GM12878 (cell line): ENCODE measurements around the gene TNIP2. TPM values are rescaled to one million over a fixed set of nuclear protein-coding genes. Genes with fewer than 3 reads are reported as not detected.

ENCODE experiments used
- BRCA1 ChIP-seq: IDR thresholded peaks from 2 replicates; pipeline ENCODE4 v1.6.1; 2011; ENCODE audit warnings: low read depth, low read length, improper control_type of control experiment
- CREM ChIP-seq: IDR thresholded peaks from 2 replicates; pipeline ENCODE4 v1.6.1; 2014; ENCODE audit warnings: antibody characterized with exemption, low read depth
- KLF5 ChIP-seq: fragments of 450-650 bp; IDR thresholded peaks from 2 replicates; pipeline ENCODE4 v1.6.1; 2014; ENCODE audit warnings: mild to moderate bottlenecking; ENCODE audit not compliant: partially characterized antibody
- MYB ChIP-seq: fragments of 150-350 bp; IDR thresholded peaks from 2 replicates; pipeline ENCODE4 v1.6.1; 2014; ENCODE audit warnings: mild to moderate bottlenecking, low read depth, low read length, borderline replicate concordance
- NKRF ChIP-seq: fragments of 450-650 bp; conservative IDR thresholded peaks from 2 replicates; pipeline ENCODE4 v1.6.1; 2017; ENCODE audit warnings: mild to moderate bottlenecking, moderate library complexity
- PKNOX1 ChIP-seq: fragments of 450-650 bp; IDR thresholded peaks from 2 replicates; pipeline ENCODE4 v1.6.1; 2016; ENCODE audit warnings: mild to moderate bottlenecking
- SIN3A ChIP-seq: IDR thresholded peaks from 2 replicates; pipeline ENCODE4 v1.6.1; 2012; ENCODE audit warnings: low read depth, low read length, improper control_type of control experiment
- SPI1 ChIP-seq: IDR thresholded peaks from 2 replicates; pipeline ENCODE4 v1.6.1; 2011; ENCODE audit warnings: low read depth, mild to moderate bottlenecking, low read length, moderate library complexity, borderline replicate concordance; ENCODE audit not compliant: insufficient read depth
- ZNF384 ChIP-seq: IDR thresholded peaks from 2 replicates; pipeline ENCODE4 v1.6.1; 2012; ENCODE audit warnings: low read depth, mild to moderate bottlenecking, low read length, improper control_type of control experiment, borderline replicate concordance
- ZNF592 ChIP-seq: fragments of 450-650 bp; IDR thresholded peaks from 2 replicates; pipeline ENCODE4 v1.6.1; 2017; ENCODE audit warnings: mild to moderate bottlenecking, moderate library complexity
- polyA plus RNA-seq, 11 experiments: library from polyadenylated mRNA; depleted of rRNA in 4 of 11; unstranded in 6 of 11; stranded (reverse) in 5 of 11; fragments of >200 nt; fragmentation: Nextera tagmentation in 4 of 11; fragmentation: Illumina TruSeq in 1 of 11; extraction: Ambion mirVana in 4 of 11; extraction: Trizol in 1 of 11; gene quantifications; 1 replicate in 1 of 11; 2 replicates in 10 of 11; pipeline versions ENCODE4 v1.2.1 to v1.2.3, GENCODE V29; 2011 to 2016; ENCODE audit warnings: inconsistent platforms in 2 of 11, missing spikeins in 2 of 11, low read depth in 1 of 11
- total RNA-seq, 4 experiments: library from RNA; depleted of rRNA in 3 of 4; stranded (reverse); fragments of >200 nt in 3 of 4; fragmentation: Illumina TruSeq in 1 of 4; extraction: Trizol in 1 of 4; gene quantifications; 2 replicates each; pipeline versions ENCODE4 v1.2.1 to v1.2.3, GENCODE V29; 2013 to 2021
- TF ChIP-seq, protein P1 (sequence below): fragments of 450-650 bp; IDR thresholded peaks from 2 replicates; pipeline ENCODE4 v1.6.1; 2018; ENCODE audit warnings: mild to moderate bottlenecking, low read depth, moderate library complexity; ENCODE audit not compliant: partially characterized antibody
- TF ChIP-seq, protein P2 (sequence below): fragments of 450-650 bp; IDR thresholded peaks from 2 replicates; pipeline ENCODE4 v1.6.1; 2016; ENCODE audit warnings: mild to moderate bottlenecking, moderate library complexity, borderline replicate concordance
- TF ChIP-seq, protein P3 (sequence below): IDR thresholded peaks from 2 replicates; pipeline ENCODE4 v1.6.1; 2012; ENCODE audit warnings: low read depth, low read length, improper control_type of control experiment

Gene TNIP2
- total and polyA plus RNA-seq, 10 of the 15 experiments (the other 5 are each of a cell fraction or from before 2014, with no cell fraction given) = 1.4 to 64.9 (median 45.5) TPM

DNA sequence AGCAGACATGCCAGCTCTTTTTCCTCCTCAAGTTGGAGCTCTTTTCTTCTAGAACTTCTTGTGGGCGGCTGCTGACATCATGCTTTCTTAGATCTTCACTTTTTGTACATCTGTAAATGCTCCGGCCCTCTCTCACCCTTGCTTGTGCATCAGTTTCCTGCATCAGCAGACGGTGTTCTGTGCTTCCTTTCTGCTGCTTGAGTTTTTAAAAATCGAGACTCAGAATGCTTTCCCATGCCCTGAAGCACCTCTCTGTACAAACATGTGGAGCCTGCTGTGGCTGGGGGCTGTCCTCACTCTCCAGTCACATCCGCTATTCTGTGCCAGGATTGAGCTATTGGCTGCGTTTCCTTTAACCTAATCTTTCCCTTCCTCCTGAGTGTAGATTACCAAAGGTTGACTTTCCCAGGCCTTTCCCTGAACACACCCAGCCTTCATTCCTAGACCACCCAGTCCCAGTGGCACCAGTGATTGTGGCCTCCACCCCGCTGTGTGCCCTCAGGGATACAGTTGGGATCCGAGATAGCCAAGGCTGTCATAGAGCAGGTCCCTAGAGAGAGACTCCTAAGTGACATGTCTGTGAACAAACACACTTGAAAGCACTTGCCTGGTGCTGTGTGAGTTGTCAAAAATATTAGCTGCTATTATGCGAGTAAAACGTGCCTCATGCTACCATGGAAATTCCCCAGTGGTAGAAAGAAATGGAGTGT, 41.9 kb downstream of the TNIP2 start (continued):
- TF ChIP-seq PKNOX1 (no peak), MYB (no peak), CREM (peak; percentile 43; the same call in 1 of the 2 replicates), NKRF (no peak), KLF5 (no peak), SIN3A (no peak), ZNF592 (no peak), SPI1 (no peak), ZNF384 (no peak), BRCA1 (no peak)
- TF ChIP-seq, protein P1, sequence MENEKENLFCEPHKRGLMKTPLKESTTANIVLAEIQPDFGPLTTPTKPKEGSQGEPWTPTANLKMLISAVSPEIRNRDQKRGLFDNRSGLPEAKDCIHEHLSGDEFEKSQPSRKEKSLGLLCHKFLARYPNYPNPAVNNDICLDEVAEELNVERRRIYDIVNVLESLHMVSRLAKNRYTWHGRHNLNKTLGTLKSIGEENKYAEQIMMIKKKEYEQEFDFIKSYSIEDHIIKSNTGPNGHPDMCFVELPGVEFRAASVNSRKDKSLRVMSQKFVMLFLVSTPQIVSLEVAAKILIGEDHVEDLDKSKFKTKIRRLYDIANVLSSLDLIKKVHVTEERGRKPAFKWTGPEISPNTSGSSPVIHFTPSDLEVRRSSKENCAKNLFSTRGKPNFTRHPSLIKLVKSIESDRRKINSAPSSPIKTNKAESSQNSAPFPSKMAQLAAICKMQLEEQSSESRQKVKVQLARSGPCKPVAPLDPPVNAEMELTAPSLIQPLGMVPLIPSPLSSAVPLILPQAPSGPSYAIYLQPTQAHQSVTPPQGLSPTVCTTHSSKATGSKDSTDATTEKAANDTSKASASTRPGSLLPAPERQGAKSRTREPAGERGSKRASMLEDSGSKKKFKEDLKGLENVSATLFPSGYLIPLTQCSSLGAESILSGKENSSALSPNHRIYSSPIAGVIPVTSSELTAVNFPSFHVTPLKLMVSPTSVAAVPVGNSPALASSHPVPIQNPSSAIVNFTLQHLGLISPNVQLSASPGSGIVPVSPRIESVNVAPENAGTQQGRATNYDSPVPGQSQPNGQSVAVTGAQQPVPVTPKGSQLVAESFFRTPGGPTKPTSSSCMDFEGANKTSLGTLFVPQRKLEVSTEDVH = no peak
- TF ChIP-seq, protein P2, sequence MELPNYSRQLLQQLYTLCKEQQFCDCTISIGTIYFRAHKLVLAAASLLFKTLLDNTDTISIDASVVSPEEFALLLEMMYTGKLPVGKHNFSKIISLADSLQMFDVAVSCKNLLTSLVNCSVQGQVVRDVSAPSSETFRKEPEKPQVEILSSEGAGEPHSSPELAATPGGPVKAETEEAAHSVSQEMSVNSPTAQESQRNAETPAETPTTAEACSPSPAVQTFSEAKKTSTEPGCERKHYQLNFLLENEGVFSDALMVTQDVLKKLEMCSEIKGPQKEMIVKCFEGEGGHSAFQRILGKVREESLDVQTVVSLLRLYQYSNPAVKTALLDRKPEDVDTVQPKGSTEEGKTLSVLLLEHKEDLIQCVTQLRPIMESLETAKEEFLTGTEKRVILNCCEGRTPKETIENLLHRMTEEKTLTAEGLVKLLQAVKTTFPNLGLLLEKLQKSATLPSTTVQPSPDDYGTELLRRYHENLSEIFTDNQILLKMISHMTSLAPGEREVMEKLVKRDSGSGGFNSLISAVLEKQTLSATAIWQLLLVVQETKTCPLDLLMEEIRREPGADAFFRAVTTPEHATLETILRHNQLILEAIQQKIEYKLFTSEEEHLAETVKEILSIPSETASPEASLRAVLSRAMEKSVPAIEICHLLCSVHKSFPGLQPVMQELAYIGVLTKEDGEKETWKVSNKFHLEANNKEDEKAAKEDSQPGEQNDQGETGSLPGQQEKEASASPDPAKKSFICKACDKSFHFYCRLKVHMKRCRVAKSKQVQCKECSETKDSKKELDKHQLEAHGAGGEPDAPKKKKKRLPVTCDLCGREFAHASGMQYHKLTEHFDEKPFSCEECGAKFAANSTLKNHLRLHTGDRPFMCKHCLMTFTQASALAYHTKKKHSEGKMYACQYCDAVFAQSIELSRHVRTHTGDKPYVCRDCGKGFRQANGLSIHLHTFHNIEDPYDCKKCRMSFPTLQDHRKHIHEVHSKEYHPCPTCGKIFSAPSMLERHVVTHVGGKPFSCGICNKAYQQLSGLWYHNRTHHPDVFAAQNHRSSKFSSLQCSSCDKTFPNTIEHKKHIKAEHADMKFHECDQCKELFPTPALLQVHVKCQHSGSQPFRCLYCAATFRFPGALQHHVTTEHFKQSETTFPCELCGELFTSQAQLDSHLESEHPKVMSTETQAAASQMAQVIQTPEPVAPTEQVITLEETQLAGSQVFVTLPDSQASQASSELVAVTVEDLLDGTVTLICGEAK = no peak
- TF ChIP-seq, protein P3, sequence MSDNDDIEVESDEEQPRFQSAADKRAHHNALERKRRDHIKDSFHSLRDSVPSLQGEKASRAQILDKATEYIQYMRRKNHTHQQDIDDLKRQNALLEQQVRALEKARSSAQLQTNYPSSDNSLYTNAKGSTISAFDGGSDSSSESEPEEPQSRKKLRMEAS = no peak
